Measurements from ENCODE around the gene CBX2. TPM values are rescaled to one million over a fixed set of nuclear protein-coding genes. Genes with fewer than 3 reads are reported as not detected.

Gene CBX2
- total and polyA plus RNA-seq, 7 experiments from 2014 or later: 0.24 to 4.4 (median 0.41) TPM; not detected in 1

DNA sequence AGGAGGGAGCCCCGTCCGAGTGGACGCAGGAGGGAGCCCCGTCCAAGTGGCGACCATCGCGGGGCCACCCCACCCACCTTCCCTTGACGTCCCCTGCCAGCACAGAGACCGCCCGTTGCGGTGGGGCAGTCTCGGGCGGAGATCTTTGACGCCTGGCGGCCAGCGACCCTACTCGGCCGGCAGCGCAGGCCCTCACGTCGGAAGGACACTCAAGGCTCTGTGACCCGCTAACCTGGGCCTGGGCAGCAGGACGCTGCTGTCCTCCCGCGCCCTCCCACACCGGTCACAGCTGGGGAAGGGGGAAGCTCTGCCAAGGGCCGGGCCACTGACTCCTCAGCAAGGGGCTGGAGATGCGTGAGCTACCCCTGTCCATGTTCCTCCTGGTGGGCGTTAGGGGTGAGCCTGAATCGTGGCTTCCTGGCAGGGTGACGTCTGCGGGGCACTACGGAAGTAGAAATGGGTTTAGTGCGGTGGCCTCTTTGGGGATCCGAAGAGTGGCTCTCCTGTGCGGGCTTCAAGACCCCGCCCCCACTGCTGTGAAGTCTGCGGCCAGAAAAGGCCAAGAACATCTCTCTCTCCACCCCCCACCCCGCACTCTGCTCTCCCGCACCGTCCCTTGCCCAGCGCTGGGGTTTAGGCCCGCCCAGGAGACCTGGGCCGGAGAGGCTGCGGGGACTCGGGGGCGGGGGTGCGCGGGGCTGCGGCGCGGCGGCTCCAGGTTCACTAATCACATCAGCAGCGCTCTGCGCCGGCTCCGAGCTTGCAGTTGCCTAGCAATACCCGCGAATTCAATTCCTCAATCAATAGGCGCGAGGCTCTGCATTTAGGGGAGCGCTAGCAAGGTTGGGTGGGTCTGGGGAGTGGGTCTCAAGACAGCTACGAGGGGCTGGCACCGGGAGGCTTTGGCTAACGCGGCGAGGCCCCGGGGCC, 13.1 kb downstream of the CBX2 start:
- peaks cover 0 to 5% (median 0%) of the 10 kb centered on the region in 5 donors for H3K36me3 Mint-ChIP-seq
- Histone ChIP-seq H3K9me3 (ENCODE audit: control insufficient read depth in 2 of 3, low read length in 3 of 3) (no peaks in the 10 kb centered on the region), H3K4me3 (ENCODE audit: low read length) (no peak overlapping the region), H3K36me3 (ENCODE audit: control insufficient read depth in 2 of 3, insufficient read depth in 3 of 3, low read length in 3 of 3) (peaks cover 0 to 9% (median 0%) of the 10 kb centered on the region in 3 experiments), H3K4me1 (ENCODE audit: control insufficient read depth in 2 of 2, insufficient read depth in 2 of 2, low read length in 2 of 2) (peaks cover 15 to 24% of the 10 kb centered on the region in 2 donors), H3K27ac (ENCODE audit: low read depth, low read length) (no peak overlapping the region), H3K27me3 (ENCODE audit: control insufficient read depth in 2 of 2, insufficient read depth in 2 of 2, low read length in 2 of 2) (peaks cover 6 to 21% of the 10 kb centered on the region in 2 donors)
- intact Hi-C loops (cut with micrococcal nuclease): loop anchor here in 1 of 2 donors (1.0 kb wide), 1 partner anchor 200 kb away; no protein-coding TSS in a partner anchor
- H3K4me3 Mint-ChIP-seq: peak overlapping the region in 7 of 10 donors; percentile 13 to 61 (median 47)
- ATAC-seq: peak; percentile 34
- no peaks in the 10 kb centered on the region for H3K9me3 Mint-ChIP-seq
- peaks cover 3 to 27% (median 16%) of the 10 kb centered on the region in 7 donors for H3K4me1 Mint-ChIP-seq
- POLR2A ChIA-PET: interaction anchor here (0.6 to 1.2 kb wide), 3 partner anchors 15 to 1200 kb away, joined by 3 to 6 read pairs (median 5); no protein-coding TSS in a partner anchor
- peak in 2 of 9 donors; percentile 23 to 37 for DNase-seq
- peaks cover 36 to 64% (median 49%) of the 10 kb centered on the region in 5 donors for H3K27me3 Mint-ChIP-seq
- CTCF ChIA-PET: interaction anchor here (1.4 to 1.6 kb wide), 2 partner anchors 43 to 125 kb away, joined by 3 to 4 read pairs; no protein-coding TSS in a partner anchor
- no peak overlapping the region for H3K27ac Mint-ChIP-seq

DNA sequence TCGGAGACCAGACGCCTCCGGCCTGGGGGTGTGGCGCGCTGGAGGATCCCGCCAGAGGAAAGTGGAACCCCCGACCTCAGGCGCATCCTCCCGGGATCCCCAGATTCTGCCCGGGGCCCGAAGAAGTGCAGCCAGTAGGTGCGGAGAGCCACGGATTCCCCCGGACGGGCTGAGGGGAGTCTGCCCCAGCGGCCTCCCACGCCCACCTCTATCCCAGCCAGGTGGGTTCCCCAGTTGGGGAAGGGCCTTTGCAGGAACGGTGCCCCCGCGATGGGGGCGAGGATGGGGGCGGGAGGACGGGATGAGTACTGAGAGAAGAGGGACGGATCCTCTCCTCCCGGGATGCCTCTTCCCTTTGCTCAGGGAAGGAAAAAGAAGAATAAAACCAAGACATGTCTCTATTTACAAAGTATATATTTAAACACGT, 13.8 kb downstream of the CBX2 start:
- peak overlapping the region in 2 of 10 donors; percentile 29 to 58 for H3K4me3 Mint-ChIP-seq
- CTCF ChIA-PET: interaction anchor here (1.4 to 1.6 kb wide), 2 partner anchors 42 to 124 kb away, joined by 3 to 4 read pairs; no protein-coding TSS in a partner anchor

DNA sequence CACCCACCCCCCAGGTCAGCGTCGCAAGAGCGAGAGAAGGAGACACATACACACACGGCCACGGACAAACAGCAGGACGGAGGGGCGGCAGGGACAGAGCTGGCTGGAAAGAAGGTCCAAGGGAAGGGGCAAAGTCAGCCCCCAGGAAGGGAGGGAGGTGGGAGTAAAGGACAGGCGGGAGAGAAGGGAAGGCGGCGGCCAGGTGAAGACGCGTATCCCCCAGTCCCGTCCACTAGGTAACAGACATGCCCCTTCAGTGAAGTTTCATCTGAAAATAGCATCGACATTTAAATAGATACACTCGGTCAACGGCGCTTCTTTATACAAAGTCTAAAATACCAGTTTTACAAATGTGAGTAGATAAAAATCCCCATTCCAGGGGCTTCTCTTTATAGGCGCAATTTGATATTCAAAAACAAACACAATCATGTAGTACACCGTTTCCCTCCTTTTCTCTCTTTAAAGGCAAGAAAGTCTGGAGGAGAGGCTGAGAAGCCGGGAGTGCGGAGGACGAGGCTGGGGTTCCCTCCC, 14.5 kb downstream of the CBX2 start:
- H3K36me3 ChIP-seq (ENCODE audit: control insufficient read depth in 2 of 3, insufficient read depth in 3 of 3, low read length in 3 of 3): peaks cover 0 to 9% (median 0%) of the 10 kb centered on the region in 3 experiments
- no peak overlapping the region for H3K27ac ChIP-seq (ENCODE audit: low read depth, low read length)
- peak overlapping the region in 2 of 10 donors; percentile 13 to 29 for H3K4me3 Mint-ChIP-seq
- H3K4me3 ChIP-seq (ENCODE audit: low read length): no peak overlapping the region
- ChIA-PET POLR2A (interaction anchor here (0.6 to 2.4 kb wide), 3 partner anchors 21 to 994 kb away, joined by 3 to 6 read pairs (median 5); partner anchors contain the start of gene CBX4), CTCF (interaction anchor here (1.8 kb wide), 1 partner anchor 47 kb away, joined by 4 read pairs; the partner anchor contains the start of gene CBX4)
- peaks cover 19 to 27% of the 10 kb centered on the region in 2 donors for H3K4me1 ChIP-seq (ENCODE audit: control insufficient read depth in 2 of 2, insufficient read depth in 2 of 2, low read length in 2 of 2)
- intact Hi-C loops (cut with micrococcal nuclease): no loop called here
- DNase-seq (no peak), ATAC-seq (no peak)
- no peaks in the 10 kb centered on the region for H3K9me3 Mint-ChIP-seq
- peaks cover 6 to 21% of the 10 kb centered on the region in 2 donors for H3K27me3 ChIP-seq (ENCODE audit: control insufficient read depth in 2 of 2, insufficient read depth in 2 of 2, low read length in 2 of 2)
- H3K9me3 ChIP-seq (ENCODE audit: control insufficient read depth in 2 of 3, low read length in 3 of 3): no peaks in the 10 kb centered on the region
- peak overlapping the region in 1 of 9 donors; percentile 36 for H3K27ac Mint-ChIP-seq
- peaks cover 0 to 5% (median 0%) of the 10 kb centered on the region in 5 donors for H3K36me3 Mint-ChIP-seq
- peaks cover 25 to 58% (median 37%) of the 10 kb centered on the region in 5 donors for H3K27me3 Mint-ChIP-seq
- H3K4me1 Mint-ChIP-seq: peaks cover 4 to 36% (median 20%) of the 10 kb centered on the region in 7 donors

More for the DNA sequence above, 13.8 kb downstream of the CBX2 start:
- intact Hi-C loops (cut with micrococcal nuclease): loop anchor here in 1 of 2 donors (1.0 kb wide), 1 partner anchor 200 kb away; no protein-coding TSS in a partner anchor
- H3K4me1 Mint-ChIP-seq: peaks cover 4 to 33% (median 20%) of the 10 kb centered on the region in 7 donors
- Histone ChIP-seq H3K4me3 (ENCODE audit: low read length) (no peak overlapping the region), H3K9me3 (ENCODE audit: control insufficient read depth in 2 of 3, low read length in 3 of 3) (no peaks in the 10 kb centered on the region), H3K27me3 (ENCODE audit: control insufficient read depth in 2 of 2, insufficient read depth in 2 of 2, low read length in 2 of 2) (peaks cover 6 to 21% of the 10 kb centered on the region in 2 donors), H3K36me3 (ENCODE audit: control insufficient read depth in 2 of 3, insufficient read depth in 3 of 3, low read length in 3 of 3) (peaks cover 0 to 9% (median 0%) of the 10 kb centered on the region in 3 experiments), H3K4me1 (ENCODE audit: control insufficient read depth in 2 of 2, insufficient read depth in 2 of 2, low read length in 2 of 2) (peaks cover 19 to 27% of the 10 kb centered on the region in 2 donors), H3K27ac (ENCODE audit: low read depth, low read length) (no peak overlapping the region)
- H3K27ac Mint-ChIP-seq: no peak overlapping the region
- peaks cover 0 to 5% (median 0%) of the 10 kb centered on the region in 5 donors for H3K36me3 Mint-ChIP-seq
- H3K9me3 Mint-ChIP-seq: no peaks in the 10 kb centered on the region
- POLR2A ChIA-PET: interaction anchor here (0.6 to 1.2 kb wide), 2 partner anchors 21 to 1199 kb away, joined by 5 to 6 read pairs; no protein-coding TSS in a partner anchor
- peaks cover 32 to 60% (median 42%) of the 10 kb centered on the region in 5 donors for H3K27me3 Mint-ChIP-seq
- no peak for DNase-seq
- no peak for ATAC-seq

DNA sequence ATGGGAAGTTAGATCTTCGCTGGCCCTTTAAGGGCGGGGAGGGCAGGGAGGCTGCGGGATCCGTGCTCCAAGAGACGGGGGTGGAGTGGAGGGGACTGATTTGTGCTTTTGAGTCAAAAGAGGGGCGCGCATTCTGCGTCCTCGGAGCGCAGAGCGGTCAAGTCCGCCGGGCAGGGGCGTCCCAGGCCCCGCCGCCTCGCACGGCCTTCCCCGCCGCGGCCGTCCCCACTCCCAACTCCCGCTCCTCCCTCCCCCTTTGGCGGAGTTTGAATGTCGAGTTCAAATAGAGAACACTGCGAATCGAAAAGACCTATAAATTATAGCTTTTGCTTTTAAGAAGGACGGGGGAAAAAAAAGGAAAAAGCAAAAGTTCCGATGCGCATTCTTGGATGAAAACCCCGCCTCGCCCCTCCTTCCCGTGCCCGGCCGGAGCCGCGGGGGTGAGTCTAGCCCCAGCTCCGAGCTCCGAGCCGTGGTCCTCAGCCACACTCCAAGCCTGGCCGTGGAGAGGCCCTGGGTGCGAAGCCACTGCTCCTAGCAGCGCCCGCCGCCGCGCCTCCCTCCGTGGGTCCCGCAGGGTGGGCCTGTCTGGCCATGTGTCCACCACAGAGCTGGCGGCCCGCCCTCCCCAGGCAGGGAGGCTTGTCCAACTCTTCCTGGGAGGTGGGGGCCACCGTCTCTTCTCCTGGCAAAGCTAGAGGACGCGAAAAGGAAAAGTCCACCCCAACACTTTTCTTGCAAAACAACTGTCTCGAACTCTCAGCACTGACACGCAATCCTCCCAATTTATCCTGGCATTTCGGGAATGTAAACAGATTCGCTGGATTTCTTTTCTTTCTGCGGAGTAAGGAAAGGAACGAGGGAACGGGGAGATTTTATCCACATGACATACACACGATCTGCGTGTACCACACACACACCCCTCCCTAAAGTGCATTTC, 15.3 kb downstream of the CBX2 start:
- Histone ChIP-seq H3K4me1 (ENCODE audit: control insufficient read depth in 2 of 2, insufficient read depth in 2 of 2, low read length in 2 of 2) (peaks cover 20 to 29% of the 10 kb centered on the region in 2 donors), H3K9me3 (ENCODE audit: control insufficient read depth in 2 of 3, low read length in 3 of 3) (no peaks in the 10 kb centered on the region), H3K27ac (ENCODE audit: low read depth, low read length) (no peak overlapping the region), H3K27me3 (ENCODE audit: control insufficient read depth in 2 of 2, insufficient read depth in 2 of 2, low read length in 2 of 2) (peaks cover 6 to 21% of the 10 kb centered on the region in 2 donors), H3K4me3 (ENCODE audit: low read length) (no peak overlapping the region), H3K36me3 (ENCODE audit: control insufficient read depth in 2 of 3, insufficient read depth in 3 of 3, low read length in 3 of 3) (peaks cover 0 to 9% (median 0%) of the 10 kb centered on the region in 3 experiments)
- H3K27me3 Mint-ChIP-seq: peaks cover 17 to 50% (median 28%) of the 10 kb centered on the region in 5 donors
- peak overlapping the region in 1 of 9 donors; percentile 43 for H3K27ac Mint-ChIP-seq
- no peak for DNase-seq
- no peak for ATAC-seq
- ChIA-PET CTCF (interaction anchor here (1.3 to 1.8 kb wide), 2 partner anchors 44 to 46 kb away, joined by 3 to 4 read pairs; partner anchors contain the start of gene CBX4), POLR2A (interaction anchor here (0.6 to 3.0 kb wide), 4 partner anchors 11 to 993 kb away, joined by 3 to 8 read pairs (median 4); partner anchors contain the start of gene CBX4)
- peak overlapping the region in 2 of 10 donors; percentile 4 to 12 for H3K4me3 Mint-ChIP-seq
- H3K36me3 Mint-ChIP-seq: peaks cover 0 to 5% (median 0%) of the 10 kb centered on the region in 5 donors
- peaks cover 4 to 37% (median 20%) of the 10 kb centered on the region in 7 donors for H3K4me1 Mint-ChIP-seq
- intact Hi-C loops (cut with micrococcal nuclease): no loop called here
- peaks cover 0 to under 1% (median 0%) of the 10 kb centered on the region in 11 donors for H3K9me3 Mint-ChIP-seq

DNA sequence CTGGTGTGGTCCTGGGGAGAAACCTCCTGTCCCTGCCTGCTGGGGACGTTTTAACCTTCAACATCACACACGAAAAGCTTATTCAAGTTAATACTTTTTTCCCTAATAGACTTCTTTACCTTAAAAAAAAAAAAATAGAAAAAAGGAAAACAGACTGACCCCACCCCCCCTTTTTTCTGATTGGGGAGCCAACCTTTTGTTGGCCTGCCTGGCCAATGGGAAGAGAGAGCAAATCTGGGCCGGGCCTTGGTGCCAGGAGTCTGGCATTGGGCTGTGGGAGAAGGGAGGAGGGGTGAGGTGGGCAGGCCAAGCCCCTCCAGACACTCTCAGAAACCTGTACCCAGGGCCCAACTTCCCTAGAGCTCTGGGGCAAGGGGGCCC, 16.0 kb downstream of the CBX2 start:
- Mint-ChIP-seq H3K27me3 (peaks cover 16 to 50% (median 22%) of the 10 kb centered on the region in 5 donors), H3K27ac (no peak overlapping the region), H3K36me3 (peaks cover 0 to 7% (median 0%) of the 10 kb centered on the region in 5 donors), H3K4me1 (peaks cover 4 to 44% (median 27%) of the 10 kb centered on the region in 7 donors), H3K4me3 (peak overlapping the region in 2 of 10 donors; percentile 4 to 12), H3K9me3 (peaks cover 0 to 4% (median 0%) of the 10 kb centered on the region in 11 donors)
- Histone ChIP-seq H3K9me3 (ENCODE audit: control insufficient read depth in 2 of 3, low read length in 3 of 3) (no peaks in the 10 kb centered on the region), H3K4me3 (ENCODE audit: low read length) (no peak overlapping the region), H3K4me1 (ENCODE audit: control insufficient read depth in 2 of 2, insufficient read depth in 2 of 2, low read length in 2 of 2) (peaks cover 26 to 35% of the 10 kb centered on the region in 2 donors), H3K27me3 (ENCODE audit: control insufficient read depth in 2 of 2, insufficient read depth in 2 of 2, low read length in 2 of 2) (peaks cover 10 to 26% of the 10 kb centered on the region in 2 donors), H3K27ac (ENCODE audit: low read depth, low read length) (no peak overlapping the region), H3K36me3 (ENCODE audit: control insufficient read depth in 2 of 3, insufficient read depth in 3 of 3, low read length in 3 of 3) (peaks cover 0 to 9% (median 0%) of the 10 kb centered on the region in 3 experiments)
- DNase-seq (no peak), ATAC-seq (no peak)
- intact Hi-C loops (cut with micrococcal nuclease): no loop called here
- ChIA-PET CTCF (interaction anchor here (1.3 to 1.8 kb wide), 2 partner anchors 43 to 46 kb away, joined by 3 to 4 read pairs; partner anchors contain the start of gene CBX4), POLR2A (interaction anchor here (0.7 to 3.0 kb wide), 3 partner anchors 10 to 52 kb away, joined by 3 to 8 read pairs (median 6); partner anchors contain the start of gene CBX4)
